Measurements from ENCODE around the gene MAP9. TPM values are rescaled to one million over a fixed set of nuclear protein-coding genes. Genes with fewer than 3 reads are reported as not detected.

MAP9 gene
- total RNA-seq, 1 experiment from 2014 or later, result 10.6 TPM

- TF ChIP-seq CTCF (conservative IDR thresholded peaks at IDR 0.05; ENCODE audit: low read depth, low read length) (no peak), EZH2 (IDR thresholded peaks at IDR 0.05; ENCODE audit: low read length, unreplicated experiment) (no peak), EZH2phosphoT487 (IDR thresholded peaks at IDR 0.05; ENCODE audit: borderline replicate concordance, low read length) (no peak)
- Histone ChIP-seq H3K4me3 (ENCODE audit: low read length) (no peak overlapping the region), H3K79me2 (ENCODE audit: low read length) (no peaks in the 10 kb centered on the region), H3K4me1 (ENCODE audit: insufficient read depth, low read length) (no peaks in the 10 kb centered on the region), H3F3A (ENCODE audit: low read length, unreplicated experiment) (no peaks in the 10 kb centered on the region), H2AFZ (ENCODE audit: low read length) (no peak overlapping the region), H3K9me2 (replicated peaks; ENCODE audit: low read length) (no peaks in the 10 kb centered on the region), H4K20me1 (ENCODE audit: low read length) (no peaks in the 10 kb centered on the region), H3K36me3 (ENCODE audit: low read depth, low read length) (no peaks in the 10 kb centered on the region), H3K9me3 (ENCODE audit: low read length) (no peaks in the 10 kb centered on the region), H3K9ac (ENCODE audit: low read length) (no peak overlapping the region), H3K4me2 (ENCODE audit: low read length) (no peak overlapping the region), H3K27me3 (ENCODE audit: low read length) (no peaks in the 10 kb centered on the region), H3K27ac (ENCODE audit: low read length) (no peak overlapping the region)
- intact Hi-C loops (cut with micrococcal nuclease), result no loop called here
- no TSS peak for BruUV-seq (replicated peaks)
- ChIA-PET CTCF (no interaction called here), POLR2A (ENCODE audit: unreplicated experiment) (no interaction called here)
- no peak; the same call in 1 of the 2 replicates for ATAC-seq
- DNase-seq, result peak; percentile 10
These were observed 34.8 kb upstream of the MAP9 start for GRCh38 chr4:155411546-155411945.

- Histone ChIP-seq H3K4me2 (ENCODE audit: low read length) (no peak overlapping the region), H3K27me3 (ENCODE audit: low read length) (no peaks in the 10 kb centered on the region), H3K36me3 (ENCODE audit: low read depth, low read length) (no peaks in the 10 kb centered on the region), H3K27ac (ENCODE audit: low read length) (no peak overlapping the region), H3K9me3 (ENCODE audit: low read length) (no peaks in the 10 kb centered on the region), H3F3A (ENCODE audit: low read length, unreplicated experiment) (no peaks in the 10 kb centered on the region), H3K4me3 (ENCODE audit: low read length) (no peak overlapping the region), H3K9me2 (replicated peaks; ENCODE audit: low read length) (no peaks in the 10 kb centered on the region), H3K4me1 (ENCODE audit: insufficient read depth, low read length) (peaks cover 7% of the 10 kb centered on the region), H2AFZ (ENCODE audit: low read length) (no peak overlapping the region), H3K79me2 (ENCODE audit: low read length) (no peaks in the 10 kb centered on the region), H3K9ac (ENCODE audit: low read length) (no peak overlapping the region), H4K20me1 (ENCODE audit: low read length) (no peaks in the 10 kb centered on the region)
- ChIA-PET POLR2A (ENCODE audit: unreplicated experiment) (no interaction called here), CTCF (no interaction called here)
- TF ChIP-seq EZH2 (IDR thresholded peaks at IDR 0.05; ENCODE audit: low read length, unreplicated experiment) (no peak), EZH2phosphoT487 (IDR thresholded peaks at IDR 0.05; ENCODE audit: borderline replicate concordance, low read length) (no peak), CTCF (conservative IDR thresholded peaks at IDR 0.05; ENCODE audit: low read depth, low read length) (no peak)
- BruUV-seq (replicated peaks), result no TSS peak
- intact Hi-C loops (cut with micrococcal nuclease), result no loop called here
- ATAC-seq, result no peak
- no peak for DNase-seq
These were observed 32.0 kb upstream of the MAP9 start for GRCh38 chr4:155408796-155409195.

GRCh38 chr4:155407480-155407879 is 30.7 kb upstream of the MAP9 start:
- ChIA-PET POLR2A (ENCODE audit: unreplicated experiment) (no interaction called here), CTCF (no interaction called here)
- Histone ChIP-seq H3F3A (ENCODE audit: low read length, unreplicated experiment) (no peaks in the 10 kb centered on the region), H3K9me2 (replicated peaks; ENCODE audit: low read length) (no peaks in the 10 kb centered on the region), H3K4me3 (ENCODE audit: low read length) (no peak overlapping the region), H3K4me2 (ENCODE audit: low read length) (no peak overlapping the region), H3K27ac (ENCODE audit: low read length) (no peak overlapping the region), H2AFZ (ENCODE audit: low read length) (no peak overlapping the region), H3K9me3 (ENCODE audit: low read length) (no peaks in the 10 kb centered on the region), H3K9ac (ENCODE audit: low read length) (no peak overlapping the region), H3K4me1 (ENCODE audit: insufficient read depth, low read length) (peaks cover 7% of the 10 kb centered on the region), H3K36me3 (ENCODE audit: low read depth, low read length) (no peaks in the 10 kb centered on the region), H3K79me2 (ENCODE audit: low read length) (no peaks in the 10 kb centered on the region), H3K27me3 (ENCODE audit: low read length) (no peaks in the 10 kb centered on the region), H4K20me1 (ENCODE audit: low read length) (no peaks in the 10 kb centered on the region)
- DNase-seq (no peak), ATAC-seq (no peak)
- intact Hi-C loops (cut with micrococcal nuclease), result no loop called here
- BruUV-seq (replicated peaks), result no TSS peak
- no peak for TF ChIP-seq EZH2phosphoT487 (IDR thresholded peaks at IDR 0.05; ENCODE audit: borderline replicate concordance, low read length)
- TF ChIP-seq CTCF (conservative IDR thresholded peaks at IDR 0.05; ENCODE audit: low read depth, low read length), result no peak
- TF ChIP-seq EZH2 (IDR thresholded peaks at IDR 0.05; ENCODE audit: low read length, unreplicated experiment), result no peak
